Measurements from ENCODE around the gene CBLN4.

CBLN4 gene

GRCh38 chr20:55953201-55953600 lies 52.1 kb downstream of the CBLN4 start:
- no peak for TF ChIP-seq SIN3A (IDR thresholded peaks at IDR 0.05; ENCODE audit: borderline replicate concordance, insufficient read depth, low read length)
- TF ChIP-seq REST (IDR thresholded peaks at IDR 0.05; ENCODE audit: insufficient read depth in 1 of 2, low read depth in 2 of 2, low read length in 2 of 2) = no peak
- TF ChIP-seq TAF1 (IDR thresholded peaks at IDR 0.05; ENCODE audit: borderline replicate concordance, insufficient read depth, low read length) = no peak
- TF ChIP-seq FOXP2 (optimal IDR thresholded peaks at IDR 0.05; ENCODE audit: borderline replicate concordance, extremely low read depth, extremely low read length, insufficient read depth) = no peak
- no peak for TF ChIP-seq POLR2AphosphoS5 (IDR thresholded peaks at IDR 0.05; ENCODE audit: low read depth, low read length)

GRCh38 chr20:55947701-55948100 lies 57.6 kb downstream of the CBLN4 start:
- TF ChIP-seq SIN3A (IDR thresholded peaks at IDR 0.05; ENCODE audit: borderline replicate concordance, insufficient read depth, low read length) = no peak
- TF ChIP-seq FOXP2 (optimal IDR thresholded peaks at IDR 0.05; ENCODE audit: borderline replicate concordance, extremely low read depth, extremely low read length, insufficient read depth) = no peak
- no peak for TF ChIP-seq REST (IDR thresholded peaks at IDR 0.05; ENCODE audit: insufficient read depth in 1 of 2, low read depth in 2 of 2, low read length in 2 of 2)
- TF ChIP-seq TAF1 (IDR thresholded peaks at IDR 0.05; ENCODE audit: borderline replicate concordance, insufficient read depth, low read length) = no peak
- TF ChIP-seq POLR2AphosphoS5 (IDR thresholded peaks at IDR 0.05; ENCODE audit: low read depth, low read length) = no peak
